ENCODE data around the gene ANKH. TPM values are rescaled to one million over a fixed set of nuclear protein-coding genes. Genes with fewer than 3 reads are reported as not detected.

ANKH gene
- total RNA-seq, 1 experiment from 2014 or later: 16.9 TPM

DNA sequence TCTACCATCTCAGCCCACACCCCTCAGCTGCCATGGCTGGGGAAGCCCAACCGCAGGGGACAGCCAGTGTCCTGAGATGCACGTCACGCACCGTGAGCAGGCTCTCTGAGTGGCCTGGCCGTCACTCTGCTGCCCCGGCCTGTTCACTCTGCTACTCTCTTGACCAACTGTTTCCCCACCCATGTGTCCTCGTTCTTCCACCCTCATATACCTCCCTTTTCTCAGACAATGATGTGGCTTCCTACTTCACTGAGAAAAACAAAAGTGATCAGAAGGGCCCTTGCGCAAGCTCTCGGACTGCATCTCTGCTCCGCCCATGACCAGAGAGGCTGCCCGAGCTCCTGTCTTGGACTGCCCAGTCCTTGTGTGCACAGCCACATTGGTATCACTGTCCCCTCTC, 159.4 kb downstream of the ANKH start:
- H3K9me3 Mint-ChIP-seq: peaks cover 14% of the 10 kb centered on the region
- no peaks in the 10 kb centered on the region for H3K4me1 Mint-ChIP-seq
- H3K27ac Mint-ChIP-seq: peak overlapping the region; percentile 12; the same call in 1 of the 2 replicates
- peaks cover 66% of the 10 kb centered on the region for H3K36me3 Mint-ChIP-seq
- DNase-seq (ENCODE audit: low spot score) (no peak), ATAC-seq (no peak)
- TF ChIP-seq, protein P1, sequence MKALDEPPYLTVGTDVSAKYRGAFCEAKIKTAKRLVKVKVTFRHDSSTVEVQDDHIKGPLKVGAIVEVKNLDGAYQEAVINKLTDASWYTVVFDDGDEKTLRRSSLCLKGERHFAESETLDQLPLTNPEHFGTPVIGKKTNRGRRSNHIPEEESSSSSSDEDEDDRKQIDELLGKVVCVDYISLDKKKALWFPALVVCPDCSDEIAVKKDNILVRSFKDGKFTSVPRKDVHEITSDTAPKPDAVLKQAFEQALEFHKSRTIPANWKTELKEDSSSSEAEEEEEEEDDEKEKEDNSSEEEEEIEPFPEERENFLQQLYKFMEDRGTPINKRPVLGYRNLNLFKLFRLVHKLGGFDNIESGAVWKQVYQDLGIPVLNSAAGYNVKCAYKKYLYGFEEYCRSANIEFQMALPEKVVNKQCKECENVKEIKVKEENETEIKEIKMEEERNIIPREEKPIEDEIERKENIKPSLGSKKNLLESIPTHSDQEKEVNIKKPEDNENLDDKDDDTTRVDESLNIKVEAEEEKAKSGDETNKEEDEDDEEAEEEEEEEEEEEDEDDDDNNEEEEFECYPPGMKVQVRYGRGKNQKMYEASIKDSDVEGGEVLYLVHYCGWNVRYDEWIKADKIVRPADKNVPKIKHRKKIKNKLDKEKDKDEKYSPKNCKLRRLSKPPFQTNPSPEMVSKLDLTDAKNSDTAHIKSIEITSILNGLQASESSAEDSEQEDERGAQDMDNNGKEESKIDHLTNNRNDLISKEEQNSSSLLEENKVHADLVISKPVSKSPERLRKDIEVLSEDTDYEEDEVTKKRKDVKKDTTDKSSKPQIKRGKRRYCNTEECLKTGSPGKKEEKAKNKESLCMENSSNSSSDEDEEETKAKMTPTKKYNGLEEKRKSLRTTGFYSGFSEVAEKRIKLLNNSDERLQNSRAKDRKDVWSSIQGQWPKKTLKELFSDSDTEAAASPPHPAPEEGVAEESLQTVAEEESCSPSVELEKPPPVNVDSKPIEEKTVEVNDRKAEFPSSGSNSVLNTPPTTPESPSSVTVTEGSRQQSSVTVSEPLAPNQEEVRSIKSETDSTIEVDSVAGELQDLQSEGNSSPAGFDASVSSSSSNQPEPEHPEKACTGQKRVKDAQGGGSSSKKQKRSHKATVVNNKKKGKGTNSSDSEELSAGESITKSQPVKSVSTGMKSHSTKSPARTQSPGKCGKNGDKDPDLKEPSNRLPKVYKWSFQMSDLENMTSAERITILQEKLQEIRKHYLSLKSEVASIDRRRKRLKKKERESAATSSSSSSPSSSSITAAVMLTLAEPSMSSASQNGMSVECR (CRISPR knock-in tag; IDR thresholded peaks at IDR 0.05; ENCODE audit: borderline replicate concordance): no peak
- TF ChIP-seq ESRRA (CRISPR knock-in tag; IDR thresholded peaks at IDR 0.05; ENCODE audit: borderline replicate concordance) (no peak), GTF2I (CRISPR knock-in tag; conservative IDR thresholded peaks at IDR 0.05) (no peak), TEAD1 (CRISPR knock-in tag; IDR thresholded peaks at IDR 0.05) (no peak)
- POLR2A ChIA-PET: no interaction called here
- no peak overlapping the region for H3K4me3 Mint-ChIP-seq
- CTCF ChIA-PET: interaction anchor here (1.2 kb wide), 1 partner anchor 15 kb away, joined by 3 read pairs; no protein-coding TSS in a partner anchor
- no peaks in the 10 kb centered on the region; the same call in 1 of the 2 replicates for H3K27me3 Mint-ChIP-seq (ENCODE audit: low read depth)

DNA sequence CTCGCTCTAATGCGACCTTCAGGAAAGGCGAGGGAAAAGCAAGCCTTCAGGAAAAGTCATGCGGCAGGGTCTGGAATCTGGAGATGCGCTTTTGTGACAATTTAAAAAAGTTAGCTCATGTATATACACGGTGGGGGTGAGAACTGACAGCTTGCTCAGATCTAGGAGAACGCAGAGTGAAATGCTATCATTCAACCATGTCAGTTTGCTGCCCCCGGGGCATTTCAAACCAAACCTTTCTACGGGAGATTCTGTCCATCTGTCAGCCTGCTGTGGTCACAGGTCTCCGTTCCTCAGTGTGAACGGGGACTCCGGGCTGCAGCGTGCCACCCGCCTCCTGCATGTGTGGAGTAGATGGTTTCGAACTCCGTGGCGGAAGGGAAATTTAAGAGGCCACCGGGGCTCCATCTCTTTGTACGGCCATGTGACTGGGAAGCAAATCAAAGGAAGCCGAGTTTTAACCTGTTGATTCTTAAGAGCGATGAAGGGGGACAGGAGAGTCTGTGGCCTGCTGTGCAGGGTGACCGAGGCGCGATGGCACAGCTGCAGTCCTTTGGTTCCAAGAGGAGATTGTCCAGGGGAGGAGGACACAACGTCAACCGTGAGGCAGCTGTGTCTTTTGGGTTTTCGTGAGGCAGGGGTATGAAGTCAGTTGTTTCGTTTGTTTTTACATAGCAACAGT, 161.1 kb downstream of the ANKH start:
- no peak overlapping the region for H3K4me3 Mint-ChIP-seq
- no peak overlapping the region for H3K27ac Mint-ChIP-seq
- ChIA-PET POLR2A (no interaction called here), CTCF (no interaction called here)
- H3K27me3 Mint-ChIP-seq (ENCODE audit: low read depth): no peaks in the 10 kb centered on the region; the same call in 1 of the 2 replicates
- H3K36me3 Mint-ChIP-seq: peaks cover 62% of the 10 kb centered on the region
- ATAC-seq (no peak), DNase-seq (ENCODE audit: low spot score) (no peak)
- no peaks in the 10 kb centered on the region for H3K4me1 Mint-ChIP-seq
- H3K9me3 Mint-ChIP-seq: peaks cover 14% of the 10 kb centered on the region
- TF ChIP-seq, protein P2, sequence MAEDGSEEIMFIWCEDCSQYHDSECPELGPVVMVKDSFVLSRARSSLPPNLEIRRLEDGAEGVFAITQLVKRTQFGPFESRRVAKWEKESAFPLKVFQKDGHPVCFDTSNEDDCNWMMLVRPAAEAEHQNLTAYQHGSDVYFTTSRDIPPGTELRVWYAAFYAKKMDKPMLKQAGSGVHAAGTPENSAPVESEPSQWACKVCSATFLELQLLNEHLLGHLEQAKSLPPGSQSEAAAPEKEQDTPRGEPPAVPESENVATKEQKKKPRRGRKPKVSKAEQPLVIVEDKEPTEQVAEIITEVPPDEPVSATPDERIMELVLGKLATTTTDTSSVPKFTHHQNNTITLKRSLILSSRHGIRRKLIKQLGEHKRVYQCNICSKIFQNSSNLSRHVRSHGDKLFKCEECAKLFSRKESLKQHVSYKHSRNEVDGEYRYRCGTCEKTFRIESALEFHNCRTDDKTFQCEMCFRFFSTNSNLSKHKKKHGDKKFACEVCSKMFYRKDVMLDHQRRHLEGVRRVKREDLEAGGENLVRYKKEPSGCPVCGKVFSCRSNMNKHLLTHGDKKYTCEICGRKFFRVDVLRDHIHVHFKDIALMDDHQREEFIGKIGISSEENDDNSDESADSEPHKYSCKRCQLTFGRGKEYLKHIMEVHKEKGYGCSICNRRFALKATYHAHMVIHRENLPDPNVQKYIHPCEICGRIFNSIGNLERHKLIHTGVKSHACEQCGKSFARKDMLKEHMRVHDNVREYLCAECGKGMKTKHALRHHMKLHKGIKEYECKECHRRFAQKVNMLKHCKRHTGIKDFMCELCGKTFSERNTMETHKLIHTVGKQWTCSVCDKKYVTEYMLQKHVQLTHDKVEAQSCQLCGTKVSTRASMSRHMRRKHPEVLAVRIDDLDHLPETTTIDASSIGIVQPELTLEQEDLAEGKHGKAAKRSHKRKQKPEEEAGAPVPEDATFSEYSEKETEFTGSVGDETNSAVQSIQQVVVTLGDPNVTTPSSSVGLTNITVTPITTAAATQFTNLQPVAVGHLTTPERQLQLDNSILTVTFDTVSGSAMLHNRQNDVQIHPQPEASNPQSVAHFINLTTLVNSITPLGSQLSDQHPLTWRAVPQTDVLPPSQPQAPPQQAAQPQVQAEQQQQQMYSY (CRISPR knock-in tag; IDR thresholded peaks at IDR 0.05): no peak
- TF ChIP-seq, protein P3, sequence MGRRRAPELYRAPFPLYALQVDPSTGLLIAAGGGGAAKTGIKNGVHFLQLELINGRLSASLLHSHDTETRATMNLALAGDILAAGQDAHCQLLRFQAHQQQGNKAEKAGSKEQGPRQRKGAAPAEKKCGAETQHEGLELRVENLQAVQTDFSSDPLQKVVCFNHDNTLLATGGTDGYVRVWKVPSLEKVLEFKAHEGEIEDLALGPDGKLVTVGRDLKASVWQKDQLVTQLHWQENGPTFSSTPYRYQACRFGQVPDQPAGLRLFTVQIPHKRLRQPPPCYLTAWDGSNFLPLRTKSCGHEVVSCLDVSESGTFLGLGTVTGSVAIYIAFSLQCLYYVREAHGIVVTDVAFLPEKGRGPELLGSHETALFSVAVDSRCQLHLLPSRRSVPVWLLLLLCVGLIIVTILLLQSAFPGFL (CRISPR knock-in tag; IDR thresholded peaks at IDR 0.05; ENCODE audit: borderline replicate concordance): no peak
- TF ChIP-seq, protein P4, sequence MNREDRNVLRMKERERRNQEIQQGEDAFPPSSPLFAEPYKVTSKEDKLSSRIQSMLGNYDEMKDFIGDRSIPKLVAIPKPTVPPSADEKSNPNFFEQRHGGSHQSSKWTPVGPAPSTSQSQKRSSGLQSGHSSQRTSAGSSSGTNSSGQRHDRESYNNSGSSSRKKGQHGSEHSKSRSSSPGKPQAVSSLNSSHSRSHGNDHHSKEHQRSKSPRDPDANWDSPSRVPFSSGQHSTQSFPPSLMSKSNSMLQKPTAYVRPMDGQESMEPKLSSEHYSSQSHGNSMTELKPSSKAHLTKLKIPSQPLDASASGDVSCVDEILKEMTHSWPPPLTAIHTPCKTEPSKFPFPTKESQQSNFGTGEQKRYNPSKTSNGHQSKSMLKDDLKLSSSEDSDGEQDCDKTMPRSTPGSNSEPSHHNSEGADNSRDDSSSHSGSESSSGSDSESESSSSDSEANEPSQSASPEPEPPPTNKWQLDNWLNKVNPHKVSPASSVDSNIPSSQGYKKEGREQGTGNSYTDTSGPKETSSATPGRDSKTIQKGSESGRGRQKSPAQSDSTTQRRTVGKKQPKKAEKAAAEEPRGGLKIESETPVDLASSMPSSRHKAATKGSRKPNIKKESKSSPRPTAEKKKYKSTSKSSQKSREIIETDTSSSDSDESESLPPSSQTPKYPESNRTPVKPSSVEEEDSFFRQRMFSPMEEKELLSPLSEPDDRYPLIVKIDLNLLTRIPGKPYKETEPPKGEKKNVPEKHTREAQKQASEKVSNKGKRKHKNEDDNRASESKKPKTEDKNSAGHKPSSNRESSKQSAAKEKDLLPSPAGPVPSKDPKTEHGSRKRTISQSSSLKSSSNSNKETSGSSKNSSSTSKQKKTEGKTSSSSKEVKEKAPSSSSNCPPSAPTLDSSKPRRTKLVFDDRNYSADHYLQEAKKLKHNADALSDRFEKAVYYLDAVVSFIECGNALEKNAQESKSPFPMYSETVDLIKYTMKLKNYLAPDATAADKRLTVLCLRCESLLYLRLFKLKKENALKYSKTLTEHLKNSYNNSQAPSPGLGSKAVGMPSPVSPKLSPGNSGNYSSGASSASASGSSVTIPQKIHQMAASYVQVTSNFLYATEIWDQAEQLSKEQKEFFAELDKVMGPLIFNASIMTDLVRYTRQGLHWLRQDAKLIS (CRISPR knock-in tag; IDR thresholded peaks at IDR 0.05; ENCODE audit: borderline replicate concordance): no peak
- TF ChIP-seq, protein P5, sequence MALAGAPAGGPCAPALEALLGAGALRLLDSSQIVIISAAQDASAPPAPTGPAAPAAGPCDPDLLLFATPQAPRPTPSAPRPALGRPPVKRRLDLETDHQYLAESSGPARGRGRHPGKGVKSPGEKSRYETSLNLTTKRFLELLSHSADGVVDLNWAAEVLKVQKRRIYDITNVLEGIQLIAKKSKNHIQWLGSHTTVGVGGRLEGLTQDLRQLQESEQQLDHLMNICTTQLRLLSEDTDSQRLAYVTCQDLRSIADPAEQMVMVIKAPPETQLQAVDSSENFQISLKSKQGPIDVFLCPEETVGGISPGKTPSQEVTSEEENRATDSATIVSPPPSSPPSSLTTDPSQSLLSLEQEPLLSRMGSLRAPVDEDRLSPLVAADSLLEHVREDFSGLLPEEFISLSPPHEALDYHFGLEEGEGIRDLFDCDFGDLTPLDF (CRISPR knock-in tag; IDR thresholded peaks at IDR 0.05): no peak
- TF ChIP-seq, protein P6, sequence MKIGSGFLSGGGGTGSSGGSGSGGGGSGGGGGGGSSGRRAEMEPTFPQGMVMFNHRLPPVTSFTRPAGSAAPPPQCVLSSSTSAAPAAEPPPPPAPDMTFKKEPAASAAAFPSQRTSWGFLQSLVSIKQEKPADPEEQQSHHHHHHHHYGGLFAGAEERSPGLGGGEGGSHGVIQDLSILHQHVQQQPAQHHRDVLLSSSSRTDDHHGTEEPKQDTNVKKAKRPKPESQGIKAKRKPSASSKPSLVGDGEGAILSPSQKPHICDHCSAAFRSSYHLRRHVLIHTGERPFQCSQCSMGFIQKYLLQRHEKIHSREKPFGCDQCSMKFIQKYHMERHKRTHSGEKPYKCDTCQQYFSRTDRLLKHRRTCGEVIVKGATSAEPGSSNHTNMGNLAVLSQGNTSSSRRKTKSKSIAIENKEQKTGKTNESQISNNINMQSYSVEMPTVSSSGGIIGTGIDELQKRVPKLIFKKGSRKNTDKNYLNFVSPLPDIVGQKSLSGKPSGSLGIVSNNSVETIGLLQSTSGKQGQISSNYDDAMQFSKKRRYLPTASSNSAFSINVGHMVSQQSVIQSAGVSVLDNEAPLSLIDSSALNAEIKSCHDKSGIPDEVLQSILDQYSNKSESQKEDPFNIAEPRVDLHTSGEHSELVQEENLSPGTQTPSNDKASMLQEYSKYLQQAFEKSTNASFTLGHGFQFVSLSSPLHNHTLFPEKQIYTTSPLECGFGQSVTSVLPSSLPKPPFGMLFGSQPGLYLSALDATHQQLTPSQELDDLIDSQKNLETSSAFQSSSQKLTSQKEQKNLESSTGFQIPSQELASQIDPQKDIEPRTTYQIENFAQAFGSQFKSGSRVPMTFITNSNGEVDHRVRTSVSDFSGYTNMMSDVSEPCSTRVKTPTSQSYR (CRISPR knock-in tag; IDR thresholded peaks at IDR 0.05): no peak
- no peak for TF ChIP-seq MYBL2 (CRISPR knock-in tag; IDR thresholded peaks at IDR 0.05)
- TF ChIP-seq, protein P7, sequence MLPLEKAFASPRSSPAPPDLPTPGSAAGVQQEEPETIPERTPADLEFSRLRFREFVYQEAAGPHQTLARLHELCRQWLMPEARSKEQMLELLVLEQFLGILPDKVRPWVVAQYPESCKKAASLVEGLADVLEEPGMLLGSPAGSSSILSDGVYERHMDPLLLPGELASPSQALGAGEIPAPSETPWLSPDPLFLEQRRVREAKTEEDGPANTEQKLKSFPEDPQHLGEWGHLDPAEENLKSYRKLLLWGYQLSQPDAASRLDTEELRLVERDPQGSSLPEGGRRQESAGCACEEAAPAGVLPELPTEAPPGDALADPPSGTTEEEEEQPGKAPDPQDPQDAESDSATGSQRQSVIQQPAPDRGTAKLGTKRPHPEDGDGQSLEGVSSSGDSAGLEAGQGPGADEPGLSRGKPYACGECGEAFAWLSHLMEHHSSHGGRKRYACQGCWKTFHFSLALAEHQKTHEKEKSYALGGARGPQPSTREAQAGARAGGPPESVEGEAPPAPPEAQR (CRISPR knock-in tag; IDR thresholded peaks at IDR 0.05): no peak
- TF ChIP-seq, protein P8, sequence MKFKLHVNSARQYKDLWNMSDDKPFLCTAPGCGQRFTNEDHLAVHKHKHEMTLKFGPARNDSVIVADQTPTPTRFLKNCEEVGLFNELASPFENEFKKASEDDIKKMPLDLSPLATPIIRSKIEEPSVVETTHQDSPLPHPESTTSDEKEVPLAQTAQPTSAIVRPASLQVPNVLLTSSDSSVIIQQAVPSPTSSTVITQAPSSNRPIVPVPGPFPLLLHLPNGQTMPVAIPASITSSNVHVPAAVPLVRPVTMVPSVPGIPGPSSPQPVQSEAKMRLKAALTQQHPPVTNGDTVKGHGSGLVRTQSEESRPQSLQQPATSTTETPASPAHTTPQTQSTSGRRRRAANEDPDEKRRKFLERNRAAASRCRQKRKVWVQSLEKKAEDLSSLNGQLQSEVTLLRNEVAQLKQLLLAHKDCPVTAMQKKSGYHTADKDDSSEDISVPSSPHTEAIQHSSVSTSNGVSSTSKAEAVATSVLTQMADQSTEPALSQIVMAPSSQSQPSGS (CRISPR knock-in tag; IDR thresholded peaks at IDR 0.05; ENCODE audit: borderline replicate concordance, low read depth): no peak
